GM19438 (cell line): Measurements from ENCODE around the gene GNG12.

Source experiments
- ATAC-seq: cut with Tn5 transposase; IDR thresholded peaks from one replicate; pipeline ENCODE4 v1.9.1; 2021; ENCODE audit warnings: low read depth; ENCODE audit not compliant: unreplicated experiment

Gene GNG12

DNA sequence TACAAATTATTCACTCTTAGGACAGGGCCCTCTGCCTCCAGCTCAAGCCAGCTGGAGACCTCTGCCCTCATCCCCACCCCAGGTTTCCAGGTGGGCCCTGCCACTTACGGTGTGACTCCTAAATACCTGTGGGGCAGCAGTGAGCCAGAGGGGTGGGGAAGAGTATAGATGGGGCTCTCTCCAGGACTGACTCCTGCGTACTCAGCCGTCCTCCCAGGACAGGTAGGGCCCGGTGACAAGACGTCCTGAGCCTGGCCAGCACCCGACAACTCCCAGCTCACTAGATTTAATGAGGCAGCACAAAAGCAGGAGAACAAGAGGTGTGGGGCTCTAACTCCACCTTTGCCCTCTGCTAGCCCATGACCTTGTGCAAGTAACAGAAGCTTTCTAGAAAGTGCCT lies 16.8 kb downstream of the GNG12 start:
- no peak for ATAC-seq

DNA sequence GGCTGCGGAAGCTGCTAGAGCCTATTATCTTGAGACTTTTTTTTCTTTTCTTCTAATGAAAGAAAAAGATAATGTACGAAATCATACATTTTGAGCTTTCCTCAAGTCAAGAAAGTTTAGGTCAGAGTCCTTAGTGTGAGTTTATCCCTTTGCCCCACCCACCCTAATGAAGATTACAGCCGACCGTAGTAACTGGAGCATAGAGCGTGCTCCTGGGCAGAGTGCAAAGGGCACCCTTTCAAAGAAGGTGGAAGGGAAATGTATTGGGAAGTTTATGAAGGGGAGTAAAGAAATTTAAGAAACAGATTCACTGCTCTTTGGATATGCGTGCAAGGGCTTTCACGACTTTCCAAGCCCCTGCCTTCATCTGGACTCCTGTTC lies 17.2 kb downstream of the GNG12 start:
- ATAC-seq, result no peak

DNA sequence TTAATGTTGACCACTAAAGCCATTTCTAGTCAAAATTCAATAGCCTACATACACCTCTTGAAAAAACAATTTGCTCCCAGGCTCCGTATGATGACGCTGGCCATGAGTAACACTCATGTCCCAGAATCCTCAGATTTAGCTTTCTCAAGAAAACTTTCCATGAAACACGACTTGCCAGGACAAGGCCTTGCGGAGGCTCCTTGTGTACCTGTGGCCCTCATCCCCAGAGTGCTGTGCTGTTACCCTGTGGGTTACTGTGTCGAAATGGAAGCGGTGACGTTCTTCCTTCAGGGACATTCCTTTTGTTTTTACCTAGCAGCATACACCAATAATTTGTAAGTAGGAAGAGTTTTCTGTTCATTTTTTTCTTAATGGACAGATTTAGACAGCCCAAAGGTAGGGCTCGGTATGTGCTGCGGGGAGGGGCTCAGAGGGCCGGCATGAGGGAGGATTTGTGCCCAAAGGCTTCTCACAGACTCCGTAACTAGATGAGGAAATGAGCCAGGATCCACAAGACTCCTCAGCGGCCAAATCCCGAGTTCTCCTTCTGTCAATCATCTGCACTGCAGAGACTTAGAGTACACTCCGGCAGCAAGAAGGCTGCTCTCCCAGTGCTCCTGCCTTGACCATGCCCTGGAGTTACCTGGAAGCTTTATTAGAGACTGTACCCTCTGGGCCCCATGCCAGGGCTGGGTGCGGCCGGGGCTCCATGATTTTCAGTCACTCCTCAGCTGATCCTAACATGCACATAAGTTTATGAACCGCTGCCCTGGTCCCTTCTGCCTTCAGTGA lies 17.8 kb downstream of the GNG12 start:
- no peak for ATAC-seq

DNA sequence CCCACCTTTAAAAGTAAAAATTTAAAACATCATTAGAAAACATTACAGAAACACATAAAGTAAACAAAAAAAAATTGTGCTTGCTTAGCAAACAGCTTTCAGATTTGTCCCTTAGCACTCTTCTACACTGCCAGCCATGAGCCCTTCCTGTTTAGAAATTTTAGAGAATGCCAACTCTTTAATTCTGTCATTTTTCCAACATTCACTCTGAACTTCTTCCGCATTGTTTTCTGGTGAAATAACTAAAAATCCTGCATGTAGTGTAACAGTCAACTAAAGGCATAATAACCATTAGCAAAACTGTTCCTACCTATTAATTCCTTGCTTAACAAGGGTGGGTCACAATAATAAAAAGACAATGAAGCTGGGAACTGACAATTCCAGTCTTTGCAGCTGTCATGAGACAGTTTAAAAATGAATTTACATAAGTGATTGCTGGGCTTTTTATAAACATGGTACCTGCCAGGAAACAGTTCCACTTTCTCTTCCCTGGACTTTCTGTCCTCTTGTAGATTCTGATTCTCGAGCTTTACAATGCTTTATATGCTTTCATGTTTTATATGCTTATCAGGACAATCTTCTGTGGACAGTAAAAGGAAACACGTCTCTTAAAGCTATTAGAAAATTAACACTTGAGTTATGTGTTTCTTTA lies 19.0 kb downstream of the GNG12 start:
- ATAC-seq, result no peak

DNA sequence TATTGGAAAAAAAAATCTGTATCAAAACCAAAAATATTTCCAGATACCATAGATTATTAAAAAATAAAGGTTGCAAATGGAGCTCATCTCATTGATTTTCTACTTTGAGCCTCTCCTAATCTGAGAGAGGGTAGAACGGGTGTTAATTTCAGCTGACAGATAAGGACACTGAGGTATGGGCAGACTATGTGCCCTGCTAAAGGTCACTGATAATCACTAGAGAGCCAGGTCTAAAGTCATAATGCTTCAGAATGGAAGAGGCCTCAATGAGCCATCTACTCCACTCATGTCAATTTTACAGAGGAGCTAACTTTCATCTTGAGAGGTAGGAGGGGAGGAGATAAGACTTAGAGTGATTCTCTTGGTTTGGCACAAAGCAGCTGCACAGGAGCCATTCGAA lies 21.0 kb downstream of the GNG12 start:
- ATAC-seq, result no peak

DNA sequence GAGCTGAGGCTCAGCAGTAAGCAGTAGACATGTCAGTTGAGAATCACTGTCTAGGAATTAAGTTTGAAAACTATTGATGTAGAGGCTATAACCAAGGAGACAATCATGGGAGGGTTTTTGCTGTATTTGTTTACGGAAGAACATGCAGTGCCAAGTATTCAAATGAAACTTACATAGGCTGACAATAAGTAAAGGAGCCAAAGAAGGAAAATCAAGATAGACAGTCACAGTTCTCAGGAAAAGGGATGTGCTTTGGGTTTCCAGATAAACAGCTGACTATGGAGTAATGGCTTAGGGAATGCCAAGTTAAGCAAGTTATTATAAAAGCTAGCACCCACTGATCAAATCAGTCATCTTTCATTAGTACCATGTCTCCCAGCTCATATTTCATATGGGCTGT lies 21.5 kb downstream of the GNG12 start:
- no peak for ATAC-seq

DNA sequence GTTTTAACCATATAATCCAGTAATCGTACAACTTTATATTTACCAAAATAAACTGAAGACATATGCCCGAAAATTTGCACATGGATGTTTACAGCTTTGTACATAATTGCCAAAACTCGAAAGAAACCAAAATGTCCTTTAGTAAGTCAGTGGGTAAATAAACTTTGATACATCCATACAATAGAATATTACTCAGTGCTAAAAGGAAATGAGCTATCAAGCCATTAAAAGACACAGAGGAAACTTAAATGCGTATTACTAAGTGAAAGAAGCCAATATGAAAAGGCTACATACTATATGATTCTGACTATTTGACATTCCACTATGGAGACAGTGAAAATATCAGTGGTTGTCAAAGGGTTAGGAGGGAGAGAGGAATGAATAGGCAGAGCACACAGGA lies 23.4 kb downstream of the GNG12 start:
- ATAC-seq, result no peak

DNA sequence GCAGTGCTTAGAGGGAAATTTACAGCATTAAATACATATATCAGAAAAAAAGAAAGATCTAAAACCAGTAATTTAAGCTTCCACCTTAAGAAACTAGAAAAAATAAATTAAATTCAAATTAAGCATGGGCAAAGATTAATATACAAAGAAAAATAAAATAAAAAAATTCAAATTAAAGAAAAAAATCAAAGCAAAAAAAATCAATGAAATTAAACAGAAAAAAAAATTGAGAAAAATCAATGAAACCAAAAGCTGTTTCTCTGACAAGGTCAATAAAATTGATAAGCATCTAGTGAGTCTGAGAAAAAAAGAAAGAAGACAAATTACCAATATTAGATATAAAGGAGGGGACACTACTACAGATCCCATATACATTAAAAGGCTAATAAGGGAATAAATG lies 26.0 kb downstream of the GNG12 start:
- ATAC-seq, result no peak

DNA sequence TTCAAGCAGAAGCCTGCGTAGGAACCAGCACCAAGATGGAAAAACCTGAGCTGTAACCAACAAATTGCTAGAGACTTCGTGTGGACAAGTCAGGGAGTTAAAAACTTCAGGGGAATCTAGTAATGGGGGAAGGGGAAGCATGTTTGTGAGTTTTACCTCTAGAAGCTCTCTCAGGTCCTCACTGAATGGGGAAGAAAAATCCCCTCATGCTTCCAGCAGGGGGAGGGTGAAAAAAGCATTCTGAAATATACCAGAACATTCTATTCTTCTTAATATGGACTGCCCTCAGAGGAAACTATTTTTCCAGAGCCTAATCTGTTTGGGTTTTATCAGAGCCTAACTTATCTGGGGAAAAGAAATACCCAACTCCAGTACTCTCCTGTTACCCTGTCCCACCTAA lies 28.6 kb downstream of the GNG12 start:
- ATAC-seq, result no peak

DNA sequence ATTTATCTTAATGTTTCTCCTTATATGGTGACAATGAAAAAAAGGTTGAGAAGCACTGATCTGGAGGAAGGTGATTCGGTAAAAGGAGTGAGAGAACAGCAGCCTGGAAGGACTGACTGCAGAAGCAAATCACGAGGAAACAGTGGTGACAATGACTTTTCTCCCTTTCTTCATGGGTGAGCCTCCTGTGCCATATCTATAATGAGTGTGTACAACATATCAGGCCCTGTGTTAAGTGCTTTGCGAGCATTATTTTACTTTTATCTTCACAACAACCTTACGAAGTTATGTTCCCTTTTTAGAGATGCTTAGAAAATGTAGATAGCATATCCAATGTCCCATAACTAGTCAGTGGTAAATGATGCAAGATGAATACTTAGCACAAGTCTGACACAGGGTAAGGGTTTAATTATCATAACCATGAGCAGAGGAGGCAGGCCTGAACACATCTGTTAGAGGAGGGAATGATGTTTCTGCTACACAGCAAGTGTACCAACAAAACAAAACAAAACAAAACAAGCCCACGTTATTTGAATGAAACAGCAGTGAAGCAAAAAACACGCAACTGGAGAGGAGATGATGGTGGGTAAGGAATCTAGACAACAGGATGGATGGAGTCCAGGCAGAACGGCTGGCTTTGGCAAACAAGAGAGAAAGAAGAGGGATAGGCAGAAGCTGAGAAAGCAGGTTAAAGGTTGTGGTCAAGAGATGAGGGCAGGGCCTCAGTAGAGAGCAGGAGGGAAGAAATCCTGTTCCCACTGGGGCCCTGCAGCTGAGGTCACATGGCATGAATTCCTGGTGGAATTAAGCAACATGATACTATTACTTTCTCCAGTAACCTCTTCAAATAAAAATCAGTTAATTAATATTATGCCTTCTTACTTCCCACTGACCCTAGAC lies 29.6 kb downstream of the GNG12 start:
- no peak for ATAC-seq

DNA sequence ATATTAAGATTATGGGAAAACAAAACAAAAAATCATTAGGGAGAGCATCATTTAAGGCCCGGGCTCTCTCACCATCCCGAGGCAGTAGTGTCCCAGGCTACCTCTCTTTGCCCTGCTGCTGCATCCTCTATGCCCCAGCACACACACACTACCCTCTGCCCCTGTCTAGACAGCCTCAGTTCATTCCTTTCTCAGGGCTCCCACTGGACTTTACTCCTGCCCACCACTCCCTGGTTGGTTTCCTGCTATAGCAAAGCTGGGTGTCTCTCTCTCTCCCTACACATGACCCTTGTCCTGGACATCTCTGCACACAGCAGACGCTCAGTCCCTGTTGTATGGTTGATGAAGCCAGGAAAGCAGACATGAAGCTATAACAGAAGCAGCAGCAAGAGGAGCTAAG lies 30.7 kb downstream of the GNG12 start:
- no peak for ATAC-seq

DNA sequence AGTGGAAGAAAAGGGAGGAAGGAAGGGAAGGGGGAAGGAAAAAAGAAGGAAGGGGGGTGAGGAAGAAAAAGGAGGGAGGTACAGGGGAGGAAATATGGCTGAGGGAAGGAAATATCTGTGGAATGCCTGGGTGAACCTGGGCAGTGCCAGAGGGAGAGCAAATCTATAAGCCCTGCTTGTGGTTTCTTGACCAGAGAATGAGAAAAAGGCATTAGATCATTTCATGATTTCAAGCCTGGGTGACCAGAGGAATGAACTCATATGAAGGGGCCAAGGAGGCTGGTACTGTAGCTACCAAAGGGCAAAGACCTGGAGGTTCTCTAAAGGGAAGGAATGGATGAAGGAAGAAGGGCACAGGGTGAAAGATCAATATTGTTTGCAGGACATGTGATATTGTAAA lies 31.4 kb downstream of the GNG12 start:
- no peak for ATAC-seq

DNA sequence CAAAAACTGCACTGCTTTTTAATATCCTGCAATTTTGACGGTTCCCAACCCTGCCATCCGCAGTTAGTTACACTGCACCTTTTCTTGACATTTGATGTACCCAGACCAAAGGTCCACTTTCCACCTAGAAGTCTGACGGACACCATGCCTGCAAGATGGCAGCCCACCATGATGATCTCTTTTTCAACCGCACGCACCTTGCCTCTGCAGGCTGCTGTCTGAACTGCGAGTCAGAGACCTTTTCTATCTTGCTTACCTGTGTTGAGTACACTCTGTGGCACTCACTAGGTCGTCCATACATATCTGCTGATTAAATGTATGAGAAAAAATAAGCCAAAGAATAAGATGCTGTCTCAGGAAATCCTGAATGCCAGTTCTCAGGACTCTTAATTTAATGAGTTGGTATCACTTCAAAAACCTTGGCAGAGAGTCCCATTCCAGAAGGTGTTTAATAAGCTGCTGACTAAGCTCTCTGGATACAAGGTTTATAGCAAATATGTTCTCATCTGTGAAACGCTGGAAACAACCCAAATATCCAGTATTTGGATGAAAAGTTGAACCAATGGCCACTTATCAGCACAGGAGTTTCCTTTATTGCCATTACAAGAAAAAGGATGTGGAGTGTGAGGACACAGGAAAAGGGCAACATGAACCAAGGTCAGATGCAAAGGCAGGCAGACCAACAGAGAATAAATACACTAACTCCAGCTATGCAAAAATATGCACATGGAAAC lies 37.9 kb downstream of the GNG12 start:
- no peak for ATAC-seq

DNA sequence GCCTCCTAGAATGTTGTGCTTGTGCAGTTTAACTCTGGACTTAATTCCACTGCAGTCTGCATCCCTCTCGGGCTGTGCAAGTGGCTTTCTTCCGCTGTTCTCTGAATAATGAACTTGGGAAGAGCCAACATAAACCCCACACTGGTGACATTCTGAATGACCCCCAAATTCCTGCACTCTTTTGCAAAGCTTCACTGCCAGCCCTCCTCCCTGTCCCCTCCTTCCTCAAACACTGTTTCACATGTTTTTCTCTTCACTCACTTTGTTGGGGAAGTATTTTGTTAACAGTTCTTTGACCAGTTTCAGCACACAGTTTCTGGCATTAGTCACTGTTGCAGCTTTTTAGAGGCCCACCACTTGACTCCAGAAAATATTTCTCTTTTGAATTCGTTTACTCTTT lies 39.7 kb downstream of the GNG12 start:
- no peak for ATAC-seq

DNA sequence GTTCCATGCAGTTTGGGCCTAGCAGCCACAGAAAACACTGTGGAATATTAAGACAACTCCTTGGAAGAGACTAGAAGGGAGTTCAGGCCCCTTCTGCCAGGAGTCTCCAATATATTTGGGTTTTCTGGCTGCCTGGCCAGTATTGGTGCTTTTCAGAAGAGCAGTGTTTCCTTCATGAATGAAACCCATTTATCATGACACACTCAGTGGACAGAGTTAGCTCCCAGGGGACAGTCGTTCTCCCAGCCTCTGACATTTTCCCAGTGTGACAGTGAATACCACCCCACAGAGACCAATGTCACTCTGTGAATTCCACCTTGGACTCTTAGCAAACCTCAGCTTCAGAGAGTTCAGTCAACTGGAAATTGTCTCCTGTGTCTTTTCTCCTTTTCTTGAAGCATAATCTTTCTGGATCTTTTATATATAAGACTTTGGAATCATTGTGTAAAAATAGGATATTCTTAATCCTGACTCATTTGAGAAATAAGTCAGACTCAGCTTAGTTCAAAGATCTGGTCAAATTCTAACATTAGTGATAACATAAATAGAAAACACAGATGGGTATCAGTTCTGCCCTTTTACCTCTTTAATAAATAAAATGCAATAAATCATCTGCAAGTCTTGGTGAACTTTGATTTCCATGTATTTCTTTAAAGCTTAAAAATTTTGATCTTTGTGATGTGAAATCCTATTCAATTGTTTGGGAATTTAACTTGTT lies 40.4 kb downstream of the GNG12 start:
- ATAC-seq, result no peak

DNA sequence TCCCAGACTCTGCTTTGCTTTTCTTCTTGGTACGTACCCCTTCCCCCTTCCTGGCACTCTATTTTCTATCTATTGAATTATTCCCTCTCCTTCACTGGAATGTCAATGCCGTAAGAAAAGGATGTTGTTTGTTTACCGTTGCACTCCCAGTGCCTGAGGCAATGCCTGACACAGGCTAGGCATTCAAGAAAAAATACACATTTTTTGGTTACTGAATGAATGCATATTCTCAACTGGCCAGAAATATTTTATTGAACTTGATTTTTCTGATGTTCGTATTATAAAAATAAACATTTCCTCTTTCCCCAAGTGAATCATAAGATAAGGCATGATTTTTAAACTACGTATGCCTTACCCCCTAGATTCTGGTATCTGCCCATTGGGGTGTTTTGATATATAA lies 41.2 kb downstream of the GNG12 start:
- no peak for ATAC-seq

DNA sequence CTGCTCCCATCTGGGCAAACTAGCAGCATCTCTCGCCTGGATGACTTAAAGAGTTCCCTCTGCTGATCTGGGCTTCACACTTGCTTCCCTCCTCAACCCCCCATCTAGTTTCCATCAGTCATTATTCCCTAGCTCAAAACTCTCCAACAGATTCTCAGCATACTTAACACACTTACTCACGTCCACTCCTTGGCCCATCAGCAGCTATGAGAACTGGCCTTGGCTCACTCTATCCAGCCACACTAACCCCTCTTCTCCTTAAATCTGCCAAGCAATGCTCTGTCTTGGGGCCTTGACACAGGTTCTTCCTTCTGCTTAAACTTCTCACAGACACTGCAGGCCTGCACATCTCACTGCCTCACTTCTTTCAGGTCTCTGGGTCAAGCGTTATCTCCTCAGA lies 41.6 kb downstream of the GNG12 start:
- ATAC-seq, result no peak

DNA sequence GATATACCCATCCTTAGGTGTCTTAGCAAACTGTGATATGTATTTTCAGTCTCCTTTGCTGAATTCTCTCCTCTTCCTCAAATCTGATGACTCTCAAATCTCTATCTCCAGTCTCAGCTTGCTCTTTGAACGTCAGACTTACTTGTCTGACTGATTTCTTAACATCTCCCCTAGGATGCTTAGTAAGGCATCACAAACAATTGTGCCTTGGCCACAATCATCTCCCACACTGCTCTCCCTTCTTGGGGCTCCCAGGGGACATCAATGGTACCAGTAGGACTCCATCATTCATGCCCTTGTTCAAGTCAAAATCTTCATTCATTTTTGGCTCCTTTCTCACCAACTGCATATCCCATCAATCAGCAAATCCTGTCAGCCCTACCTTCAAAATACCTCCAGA lies 42.0 kb downstream of the GNG12 start:
- ATAC-seq, result no peak

DNA sequence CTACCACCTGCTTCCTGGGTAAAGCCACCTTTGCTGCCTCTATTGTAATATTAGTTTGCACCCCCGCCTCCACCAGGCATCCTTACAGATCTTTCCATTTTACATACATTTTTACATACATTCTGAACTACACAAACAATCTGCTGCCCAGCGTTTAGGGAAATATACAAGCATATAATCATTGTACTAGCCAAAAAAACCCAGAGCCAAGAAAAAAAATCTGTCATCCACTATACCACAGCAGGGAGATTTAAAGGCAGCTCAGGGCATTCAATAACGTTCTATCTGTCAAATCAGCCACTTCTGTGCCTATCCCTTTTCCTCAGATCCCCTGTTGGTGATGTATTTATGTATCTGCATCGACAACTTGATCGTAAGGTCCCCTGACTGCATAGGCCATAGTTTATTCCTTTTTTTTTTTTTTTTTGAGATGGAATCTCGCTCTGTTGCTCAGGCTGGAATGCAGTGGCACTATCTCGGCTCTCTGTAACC lies 43.0 kb downstream of the GNG12 start:
- ATAC-seq, result no peak

DNA sequence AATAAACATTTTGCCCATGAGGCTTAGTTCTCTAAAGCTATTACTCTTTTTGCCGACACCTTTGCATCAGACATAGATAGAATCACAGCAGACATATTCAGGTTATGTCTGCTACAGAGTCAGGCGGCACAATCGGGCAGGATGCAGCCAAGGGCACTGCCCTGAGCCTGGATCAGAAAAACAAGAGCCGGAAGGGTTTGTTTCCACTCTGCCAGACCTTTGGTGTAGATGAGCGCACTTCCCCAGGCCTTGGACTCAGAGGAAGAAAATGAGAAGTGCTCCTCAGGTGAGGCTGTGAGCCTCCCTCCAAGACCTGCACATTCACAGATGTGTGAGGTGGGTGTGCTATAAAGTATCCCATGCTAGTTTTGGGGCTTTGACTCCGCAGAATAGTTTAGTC lies 43.7 kb downstream of the GNG12 start:
- ATAC-seq, result no peak
